ENCODE results near the gene BCL2L12.
"Not testable (repeated sequence)": the region's sequence is repeated elsewhere in the genome, so short reads cannot be mapped to it uniquely, and the experiment has no call there.

The BCL2L12 gene, protein sequence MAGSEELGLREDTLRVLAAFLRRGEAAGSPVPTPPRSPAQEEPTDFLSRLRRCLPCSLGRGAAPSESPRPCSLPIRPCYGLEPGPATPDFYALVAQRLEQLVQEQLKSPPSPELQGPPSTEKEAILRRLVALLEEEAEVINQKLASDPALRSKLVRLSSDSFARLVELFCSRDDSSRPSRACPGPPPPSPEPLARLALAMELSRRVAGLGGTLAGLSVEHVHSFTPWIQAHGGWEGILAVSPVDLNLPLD

DNA sequence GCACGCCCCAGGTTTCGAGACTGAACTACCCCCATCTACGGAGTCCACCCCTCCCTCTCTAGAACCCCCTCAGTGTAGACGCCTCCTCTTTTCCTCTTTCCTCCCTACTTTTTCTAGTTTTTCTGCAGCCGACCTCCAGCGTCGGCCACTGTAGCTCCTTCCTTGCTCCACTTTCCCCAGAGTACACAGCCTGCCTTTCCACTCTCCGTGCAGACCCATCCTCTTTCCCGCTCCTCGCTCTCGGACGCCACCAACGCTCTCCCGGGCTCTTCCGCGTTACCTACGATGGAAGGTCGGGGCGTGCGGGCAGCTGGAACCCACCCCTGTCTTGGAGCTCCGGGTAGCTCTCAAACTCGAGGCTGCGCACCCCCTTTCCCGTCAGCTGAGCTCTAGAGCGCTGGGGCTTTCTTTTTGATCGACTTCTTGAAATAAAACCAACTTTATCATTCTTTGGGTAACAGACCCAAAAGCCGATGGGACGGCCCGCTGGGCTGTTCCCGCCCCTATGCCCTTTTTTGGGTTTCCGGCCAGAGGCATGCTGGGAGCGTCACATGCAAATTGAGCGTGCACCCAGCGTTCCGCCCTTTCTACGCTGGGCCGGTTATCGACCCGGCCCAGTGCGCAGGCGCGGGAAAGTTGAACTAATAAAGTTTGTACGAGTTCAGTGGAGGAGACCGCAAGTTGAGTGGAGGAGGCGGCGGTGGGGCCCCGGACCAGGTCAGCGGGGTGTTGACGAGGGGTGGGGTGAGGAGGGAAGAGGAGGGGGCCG lies at the start of gene BCL2L12, which contains the start of gene IRF3:
Gene BCL2L12, plus strand, starts transcription at position 583 of the 769 bp plus-strand sequence. CDS start 760 bp downstream, outside the sequence.
Gene IRF3, minus strand, starts transcription at position 507 of the 769 bp plus-strand sequence. CDS start 1,019 bp downstream, outside the sequence.
- peak; percentile 97 for DNase-seq

DNA sequence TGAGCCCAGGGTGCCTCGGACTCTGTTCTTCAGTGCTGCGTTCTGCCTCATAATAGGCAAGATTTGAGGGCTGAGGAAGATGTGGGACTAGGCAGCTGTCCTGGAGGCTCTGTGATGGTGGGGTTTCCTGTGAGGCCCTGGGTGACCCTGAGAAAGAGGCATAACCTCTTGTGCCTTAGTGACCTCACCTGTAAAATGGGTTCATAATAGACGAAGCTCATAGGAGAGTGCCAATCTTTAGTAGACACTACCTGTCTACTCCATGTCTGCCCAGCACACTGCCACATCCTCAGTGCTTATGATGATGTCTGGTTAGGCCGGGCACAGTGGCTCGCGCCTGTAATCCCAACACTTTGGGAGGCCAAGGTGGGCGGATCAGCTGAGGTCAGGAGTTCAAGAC lies 49.2 kb upstream of the BCL2L12 start:
- no peak for DNase-seq

- DNase-seq: no peak
These were observed 48.8 kb upstream of the BCL2L12 start for GRCh38 chr19:49616945-49617344.

GRCh38 chr19:49617860-49618259 lies 47.9 kb upstream of the BCL2L12 start:
- not testable (repeated sequence) for DNase-seq

GRCh38 chr19:49624967-49625910 lies 40.5 kb upstream of the BCL2L12 start:
- DNase-seq: no peak

GRCh38 chr19:49626226-49626625 lies 39.5 kb upstream of the BCL2L12 start:
- no peak for DNase-seq

DNA sequence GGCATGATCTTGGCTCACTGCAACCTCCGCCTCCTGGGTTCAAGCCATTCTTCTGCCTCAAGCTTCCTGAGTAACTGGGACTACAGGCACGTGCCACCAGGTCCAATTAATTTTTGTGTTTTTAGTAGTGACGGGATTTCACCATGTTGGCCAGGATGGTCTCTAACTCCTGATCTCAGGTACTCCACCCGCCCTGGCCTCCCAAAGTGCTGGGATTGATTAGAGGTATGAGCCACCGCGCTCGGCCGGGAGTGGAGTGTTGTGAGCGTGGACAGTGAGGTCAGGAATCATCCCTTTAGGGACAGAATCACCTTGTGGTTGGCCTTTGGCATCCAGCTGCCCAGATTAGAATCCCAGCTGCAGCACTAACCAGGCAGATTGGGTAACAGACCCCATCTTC lies 36.1 kb upstream of the BCL2L12 start:
- no peak for DNase-seq

GRCh38 chr19:49631014-49631588 lies 34.6 kb upstream of the BCL2L12 start:
- no peak for DNase-seq

GRCh38 chr19:49631610-49632192 lies 34.0 kb upstream of the BCL2L12 start:
- no peak for DNase-seq

DNA sequence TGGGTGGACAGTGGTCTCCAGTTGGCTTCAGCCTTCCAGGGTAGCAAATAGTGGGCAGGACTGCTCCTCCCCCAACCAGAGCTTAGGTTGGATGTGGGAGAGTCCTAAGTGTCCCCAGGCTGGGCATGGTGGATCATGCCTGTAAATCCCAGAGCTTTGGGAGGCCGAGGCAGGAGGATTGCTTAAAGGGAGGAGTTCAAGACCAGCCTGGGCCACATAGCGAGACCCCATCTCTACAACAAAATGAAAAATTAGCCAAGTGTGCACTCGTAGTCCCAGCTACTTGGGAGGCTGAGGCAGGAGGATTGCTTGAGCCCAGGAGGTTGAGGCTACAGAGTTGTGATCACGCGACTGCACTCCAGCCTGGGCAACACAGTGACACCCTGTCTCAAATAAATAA lies 33.2 kb upstream of the BCL2L12 start:
- DNase-seq: no peak

DNA sequence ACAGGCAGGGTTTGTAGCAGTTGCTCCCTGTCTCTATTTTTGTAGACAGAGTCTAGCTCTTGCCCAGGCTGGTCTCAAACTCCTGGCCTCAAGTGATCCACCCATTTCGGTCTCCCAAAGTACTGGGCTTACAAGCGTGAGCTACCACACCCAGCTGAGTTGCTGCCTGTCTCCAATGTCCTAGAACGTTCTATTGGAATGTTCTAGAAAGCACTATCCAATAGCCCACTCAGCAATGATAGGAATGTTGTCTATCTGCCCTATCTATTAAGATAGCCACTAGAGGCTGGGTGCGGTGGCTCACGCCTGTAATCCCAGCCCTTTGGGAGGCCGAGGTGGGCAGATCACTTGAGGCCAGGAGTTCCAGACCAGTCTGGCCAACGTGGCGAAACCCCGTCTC lies 32.5 kb upstream of the BCL2L12 start:
- DNase-seq: not testable (repeated sequence)

DNA sequence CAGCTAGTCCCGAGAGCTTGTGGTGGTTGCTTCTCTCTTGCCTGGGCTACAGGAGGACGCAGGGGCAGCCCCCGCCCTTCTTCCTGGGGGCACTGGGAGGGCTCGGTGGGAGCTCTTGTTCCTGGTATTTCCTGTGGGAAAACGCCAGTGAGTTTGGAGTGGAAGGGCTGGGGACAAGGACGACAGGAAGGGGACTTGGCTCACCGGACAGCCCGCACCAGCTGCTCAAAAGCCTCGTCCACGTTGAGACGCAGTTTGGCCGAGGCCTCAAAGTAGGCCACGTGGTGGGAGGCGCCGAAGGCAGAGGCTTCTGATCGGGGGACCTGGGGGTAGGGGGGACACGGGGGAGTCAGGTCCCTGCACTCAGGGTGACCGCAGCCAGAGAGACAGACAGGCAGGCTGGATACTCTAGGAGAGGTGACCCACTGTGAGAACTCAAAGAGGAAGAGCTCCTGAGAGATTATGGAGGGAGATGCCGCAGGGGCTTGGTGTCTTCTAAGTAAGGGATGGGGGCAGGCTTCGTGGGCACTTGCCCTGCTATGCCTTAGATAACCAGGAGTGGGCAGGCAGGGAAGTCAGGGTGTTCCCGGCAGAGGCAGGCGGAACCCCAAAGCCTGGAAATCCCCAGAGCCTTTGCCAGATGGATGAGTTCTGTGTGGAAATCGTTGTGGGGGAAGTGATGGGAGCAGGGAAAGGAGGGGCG lies 30.1 kb upstream of the BCL2L12 start:
- DNase-seq: no peak

- no peak for DNase-seq
These were observed 29.4 kb upstream of the BCL2L12 start for GRCh38 chr19:49636233-49636932.

- no peak for DNase-seq
These were observed 27.7 kb upstream of the BCL2L12 start for GRCh38 chr19:49637821-49638738.

DNA sequence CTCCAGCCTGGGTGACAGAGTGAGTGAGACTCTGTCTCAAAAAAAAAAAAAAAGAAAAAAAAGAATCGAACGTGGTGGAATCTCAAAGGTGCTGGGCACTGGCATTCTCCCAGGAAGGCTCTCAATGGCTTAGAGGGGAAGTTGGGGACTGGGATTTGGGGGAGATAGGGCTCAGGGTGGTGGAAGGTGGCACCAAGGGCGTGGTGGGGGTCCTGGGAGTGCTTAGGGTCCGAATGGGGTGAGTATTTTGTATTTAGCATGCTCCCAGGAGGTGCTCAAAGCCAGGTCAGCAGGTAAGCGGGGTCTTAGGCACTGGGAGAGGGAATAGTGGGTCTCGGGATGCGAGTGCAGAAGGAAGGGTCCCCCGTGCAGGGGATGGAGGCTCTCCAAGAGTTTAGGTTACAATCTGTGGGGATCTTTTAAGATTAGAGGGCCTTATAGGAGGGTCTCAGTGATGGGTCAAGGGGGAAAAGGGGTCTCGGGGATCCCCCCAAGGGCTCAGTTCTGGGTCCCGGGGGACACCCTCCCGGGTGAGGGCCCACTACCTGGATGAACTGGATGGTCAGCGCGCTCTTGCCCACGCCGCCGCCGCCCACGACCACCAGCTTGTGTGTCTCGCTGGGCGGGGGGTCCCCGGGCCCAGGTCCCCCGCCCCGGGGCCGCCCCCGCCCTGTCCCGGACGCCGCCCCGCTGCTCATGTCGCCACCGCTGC lies 26.2 kb upstream of the BCL2L12 start:
- DNase-seq: no peak

DNA sequence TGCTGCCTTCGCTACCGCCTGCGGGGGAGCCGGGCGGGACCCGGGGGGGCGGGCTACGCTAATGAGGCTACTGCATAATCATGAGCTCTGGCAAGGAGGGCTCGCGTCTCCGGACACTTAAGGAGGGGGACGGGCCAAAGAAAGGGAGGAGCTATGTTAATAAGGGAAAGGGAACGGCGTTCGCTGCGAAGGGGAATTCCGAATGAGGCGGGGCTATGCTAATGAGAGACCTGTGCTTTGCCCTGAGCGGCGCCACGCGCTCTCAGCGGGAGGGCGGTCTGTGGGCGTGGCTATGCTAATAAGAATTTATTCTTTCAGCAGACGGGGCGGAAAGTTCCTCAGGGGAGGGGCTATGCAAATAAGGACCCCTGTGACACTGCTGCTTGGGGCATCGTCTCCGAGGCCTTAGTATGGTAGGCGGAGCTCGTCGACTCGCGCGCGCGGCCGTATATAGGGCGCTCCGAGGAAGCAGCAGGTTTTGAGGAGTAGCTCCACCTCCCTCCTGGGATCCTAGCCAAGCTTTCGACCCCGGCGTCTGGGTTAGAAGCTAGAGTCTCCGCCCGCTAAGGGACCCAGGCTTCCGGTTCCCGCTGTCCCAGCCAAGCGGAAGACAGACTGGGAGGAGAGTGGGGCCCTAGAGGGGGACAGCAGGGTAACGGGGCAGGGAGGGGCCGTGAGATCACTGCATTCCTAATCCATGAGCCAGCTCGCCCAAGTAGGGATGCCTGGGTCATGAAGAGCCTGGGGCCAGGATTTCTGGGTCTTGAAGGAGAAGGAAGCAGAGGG lies 25.4 kb upstream of the BCL2L12 start, which contains the start of gene RRAS:
Gene RRAS, minus strand, starts transcription at position 31 of the 786 bp plus-strand sequence. CDS start 45 bp downstream, outside the sequence.
- peak; percentile 99 for DNase-seq

DNA sequence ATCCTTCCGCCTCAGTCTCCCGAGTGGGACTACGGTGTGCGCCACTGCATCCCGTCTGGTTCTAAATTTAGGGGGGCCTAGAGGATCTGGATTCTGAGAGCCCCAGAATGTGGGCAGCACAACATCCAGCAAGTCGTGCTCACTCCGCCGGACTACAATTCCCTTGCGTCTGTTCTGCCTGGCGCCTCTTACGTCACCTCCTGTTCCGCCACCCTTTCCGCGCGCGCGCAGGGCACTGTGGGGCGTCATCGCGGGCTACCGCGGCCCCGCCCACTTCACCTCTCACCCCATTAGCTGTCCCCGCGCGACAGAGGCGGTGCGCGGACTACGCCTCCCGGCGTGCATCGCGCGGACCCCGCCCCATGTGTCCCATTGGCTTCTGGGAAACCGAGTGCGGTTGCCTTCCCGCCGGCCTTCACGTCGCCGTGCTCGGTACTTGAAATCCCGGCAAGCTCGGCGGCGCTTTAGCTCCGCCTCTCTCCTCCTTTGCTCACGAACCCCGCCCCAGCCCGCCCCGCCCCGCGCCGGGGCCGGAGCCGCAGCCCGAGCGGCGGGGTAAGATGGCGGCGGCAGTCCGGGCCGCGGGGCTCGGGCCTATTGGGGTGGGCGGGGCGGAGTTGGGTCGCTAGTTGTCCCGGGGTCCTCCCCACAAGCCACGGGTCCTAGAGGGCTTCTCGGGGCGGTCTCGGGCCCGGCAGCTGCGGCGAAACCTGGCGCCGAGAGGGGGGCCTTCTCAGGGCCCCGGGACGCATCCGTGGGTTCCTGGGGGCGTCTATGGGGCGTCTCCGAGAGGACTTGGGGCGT lies 23.8 kb upstream of the BCL2L12 start, which contains the start of gene SCAF1:
Gene SCAF1, plus strand, starts transcription at position 522 of the 804 bp plus-strand sequence. CDS start 2,818 bp downstream, outside the sequence.
- DNase-seq: peak; percentile 98
